Choroid plexus epithelial cell (primary cell): ENCODE measurements around the gene REV3L.

ENCODE experiments used
- DNase-seq: peaks from one replicate; pipeline ENCODE4 v3.0.0-alpha.2; 2010; ENCODE audit warnings: low read depth
- H3K4me3 ChIP-seq: 2 replicates; pipeline ENCODE4 v1.5.1; 2011; ENCODE audit warnings: low read depth, mild to moderate bottlenecking, control low read depth, low read length, moderate library complexity
- CTCF ChIP-seq: conservative IDR thresholded peaks from 2 replicates; pipeline ENCODE4 v1.5.1; 2011; ENCODE audit warnings: low read depth, mild to moderate bottlenecking, control low read depth, inconsistent platforms, low read length, moderate library complexity

REV3L gene

GRCh38 chr6:111278731-111279130 lies 204.3 kb downstream of the REV3L start:
- no peak overlapping the region for H3K4me3 ChIP-seq
- DNase-seq: no peak
- TF ChIP-seq CTCF: no peak

GRCh38 chr6:111277819-111278218 lies 205.2 kb downstream of the REV3L start:
- TF ChIP-seq CTCF: no peak

GRCh38 chr6:111276736-111277135 lies 206.3 kb downstream of the REV3L start:
- H3K4me3 ChIP-seq: no peak overlapping the region
- DNase-seq: no peak
- TF ChIP-seq CTCF: no peak

More at GRCh38 chr6:111277819-111278218, 205.2 kb downstream of the REV3L start:
- DNase-seq: no peak
- H3K4me3 ChIP-seq: no peak overlapping the region

GRCh38 chr6:111276335-111276734 lies 206.7 kb downstream of the REV3L start:
- TF ChIP-seq CTCF: no peak

DNA sequence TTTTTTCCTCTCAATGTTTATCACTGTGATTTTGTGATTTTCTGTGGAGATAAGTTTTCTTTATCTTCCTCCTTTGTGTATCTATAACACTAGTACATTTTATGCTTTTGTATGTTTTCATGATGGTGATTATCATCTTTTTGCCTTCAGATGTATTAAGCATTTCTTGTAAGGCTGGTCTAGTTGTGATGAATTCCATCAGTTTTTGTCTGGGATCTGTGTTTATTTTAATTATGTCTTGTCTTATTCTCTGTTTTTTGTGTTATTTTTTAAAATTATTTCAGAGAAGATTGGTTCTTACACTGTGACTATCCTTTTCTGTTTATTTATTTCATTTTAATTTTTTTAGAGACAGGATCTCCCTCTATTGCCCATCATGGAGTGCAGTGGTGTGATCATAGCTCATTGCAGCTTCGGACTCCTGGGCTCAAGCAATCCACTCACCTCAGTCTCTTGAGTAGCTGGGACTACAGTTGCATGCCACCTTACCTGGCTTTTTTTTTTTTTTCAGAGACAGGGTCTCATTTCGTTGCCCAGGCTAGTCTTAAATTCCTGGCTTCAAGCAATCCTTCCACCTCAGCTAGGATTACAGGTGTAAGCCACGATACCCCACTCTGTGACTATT lies 208.3 kb downstream of the REV3L start:
- no peak for DNase-seq
- no peak for TF ChIP-seq CTCF
- no peak overlapping the region for H3K4me3 ChIP-seq

More at GRCh38 chr6:111276335-111276734, 206.7 kb downstream of the REV3L start:
- peak; percentile 38 for DNase-seq
- no peak overlapping the region for H3K4me3 ChIP-seq

DNA sequence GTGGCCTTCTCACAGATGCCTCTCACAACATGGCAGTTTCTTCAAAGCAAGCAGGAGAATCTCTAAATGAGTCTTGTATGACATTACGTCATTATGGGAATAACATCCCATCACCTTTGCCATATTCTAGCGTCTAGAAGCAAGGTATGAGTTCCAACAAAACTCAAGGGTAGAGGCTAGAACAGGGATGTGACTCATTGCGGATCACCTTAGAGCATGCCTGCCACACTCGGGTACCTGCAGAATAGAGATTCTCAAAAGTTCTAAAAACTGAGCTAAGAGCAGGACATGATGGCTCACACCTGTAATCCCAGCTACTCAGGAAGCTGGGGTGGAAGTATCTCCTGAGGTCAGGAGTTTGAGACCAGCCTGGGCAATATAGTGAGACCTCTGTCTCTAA lies 212.9 kb downstream of the REV3L start:
- no peak for TF ChIP-seq CTCF
- no peak overlapping the region for H3K4me3 ChIP-seq
- DNase-seq: no peak

DNA sequence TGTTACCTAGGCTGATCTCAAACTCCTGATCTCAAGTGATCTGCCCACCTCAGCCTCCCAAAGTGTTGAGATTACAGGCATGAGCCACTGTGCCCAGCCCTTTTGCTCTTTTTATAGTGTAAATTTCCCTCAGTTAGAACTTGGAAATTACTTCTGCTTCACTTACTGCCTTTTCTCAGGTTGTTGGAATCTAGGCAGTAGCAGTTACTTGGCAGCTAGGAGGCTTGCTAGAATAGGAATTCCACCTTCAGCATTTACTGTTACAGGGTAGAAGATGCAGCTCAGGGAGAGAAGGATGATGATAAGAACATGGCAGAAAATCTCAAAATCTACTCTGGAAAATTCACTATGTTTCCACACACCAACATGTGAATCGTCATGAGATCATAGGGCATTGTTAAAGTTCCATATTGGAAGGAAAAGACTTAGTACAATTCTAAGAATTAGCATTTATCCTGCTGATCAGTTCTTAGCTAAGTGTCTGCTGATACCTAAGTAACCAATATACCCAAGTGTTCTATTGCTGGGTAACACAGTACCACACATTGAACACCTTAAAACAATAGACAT lies 213.5 kb downstream of the REV3L start:
- TF ChIP-seq CTCF: no peak
- no peak for DNase-seq
- no peak overlapping the region for H3K4me3 ChIP-seq
